Mesothelial cell of epicardium (in vitro differentiated cells): Measurements from ENCODE around the gene CCDC91. TPM values are rescaled to one million over a fixed set of nuclear protein-coding genes. Genes with fewer than 3 reads are reported as not detected.

Experiments used
- DNase-seq, 2 experiments: peaks; one replicate each; pipeline ENCODE4 v3.0.0; 2021; ENCODE audit warnings: low spot score in 2 of 2; ENCODE audit not compliant: unreplicated experiment in 2 of 2
- H3K27ac Mint-ChIP-seq: 2 replicates; pipeline ENCODE4 v1.8.0; 2021; ENCODE audit warnings: mixed read lengths
- H3K27me3 Mint-ChIP-seq: 2 replicates; pipeline ENCODE4 v1.8.0; 2021; ENCODE audit warnings: low read depth, mixed read lengths
- H3K36me3 Mint-ChIP-seq: 2 replicates; pipeline ENCODE4 v1.8.0; 2021; ENCODE audit warnings: mixed read lengths
- H3K4me1 Mint-ChIP-seq: 2 replicates; pipeline ENCODE4 v1.8.0; 2021; ENCODE audit warnings: mixed read lengths
- H3K4me3 Mint-ChIP-seq: 2 replicates; pipeline ENCODE4 v1.8.0; 2021; ENCODE audit warnings: mild to moderate bottlenecking, moderate library complexity, mixed read lengths
- H3K9me3 Mint-ChIP-seq: 2 replicates; pipeline ENCODE4 v1.8.0; 2021; ENCODE audit warnings: mixed read lengths
- total RNA-seq: library from RNA; stranded (reverse); gene quantifications from 3 replicates; pipeline ENCODE4 v1.2.1, GENCODE V29; 2021
- TF ChIP-seq, protein P1 (sequence below): fragments of 200-600 bp; sonication (generic); IDR thresholded peaks from one replicate; pipeline ENCODE4 v1.5.0; 2021; ENCODE audit warnings: antibody characterized with exemption; ENCODE audit not compliant: unreplicated experiment

Gene CCDC91
- total RNA-seq, 1 donor from 2014 or later = 30.7 TPM

- Mint-ChIP-seq H3K27ac (no peak overlapping the region), H3K9me3 (peaks cover 3% of the 10 kb centered on the region), H3K27me3 (no peaks in the 10 kb centered on the region), H3K4me1 (peaks cover 33% of the 10 kb centered on the region), H3K4me3 (no peak overlapping the region), H3K36me3 (peaks cover 5% of the 10 kb centered on the region)
- DNase-seq = no peak
- TF ChIP-seq, protein P1, sequence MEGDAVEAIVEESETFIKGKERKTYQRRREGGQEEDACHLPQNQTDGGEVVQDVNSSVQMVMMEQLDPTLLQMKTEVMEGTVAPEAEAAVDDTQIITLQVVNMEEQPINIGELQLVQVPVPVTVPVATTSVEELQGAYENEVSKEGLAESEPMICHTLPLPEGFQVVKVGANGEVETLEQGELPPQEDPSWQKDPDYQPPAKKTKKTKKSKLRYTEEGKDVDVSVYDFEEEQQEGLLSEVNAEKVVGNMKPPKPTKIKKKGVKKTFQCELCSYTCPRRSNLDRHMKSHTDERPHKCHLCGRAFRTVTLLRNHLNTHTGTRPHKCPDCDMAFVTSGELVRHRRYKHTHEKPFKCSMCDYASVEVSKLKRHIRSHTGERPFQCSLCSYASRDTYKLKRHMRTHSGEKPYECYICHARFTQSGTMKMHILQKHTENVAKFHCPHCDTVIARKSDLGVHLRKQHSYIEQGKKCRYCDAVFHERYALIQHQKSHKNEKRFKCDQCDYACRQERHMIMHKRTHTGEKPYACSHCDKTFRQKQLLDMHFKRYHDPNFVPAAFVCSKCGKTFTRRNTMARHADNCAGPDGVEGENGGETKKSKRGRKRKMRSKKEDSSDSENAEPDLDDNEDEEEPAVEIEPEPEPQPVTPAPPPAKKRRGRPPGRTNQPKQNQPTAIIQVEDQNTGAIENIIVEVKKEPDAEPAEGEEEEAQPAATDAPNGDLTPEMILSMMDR = no peak
These were observed 385.4 kb downstream of the CCDC91 start for GRCh38 chr12:28575593-28576205.

DNA sequence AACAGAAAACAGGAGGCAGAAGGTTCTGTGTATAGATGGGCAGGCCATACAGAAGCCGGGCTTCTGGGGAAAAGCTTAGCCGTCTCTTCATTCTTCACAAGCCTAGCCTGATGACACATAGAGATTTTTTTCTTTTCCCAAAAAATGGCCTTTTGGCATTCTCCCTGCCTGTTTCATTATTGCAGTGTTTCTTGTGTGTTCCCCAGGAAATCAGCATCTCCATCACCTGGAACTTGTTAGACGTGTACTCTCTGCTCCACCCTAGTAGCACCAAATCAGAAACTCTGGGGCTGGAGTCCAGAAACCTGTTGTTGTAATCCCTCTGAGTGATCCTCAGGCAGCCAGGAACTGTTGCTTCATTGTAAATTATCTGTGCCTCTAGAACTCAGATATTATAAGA, 388.1 kb downstream of the CCDC91 start:
- no peaks in the 10 kb centered on the region for H3K27me3 Mint-ChIP-seq
- peak overlapping the region; percentile 68 for H3K27ac Mint-ChIP-seq
- H3K4me1 Mint-ChIP-seq = peaks cover 33% of the 10 kb centered on the region
- TF ChIP-seq, protein P1 = no peak
- no peak overlapping the region for H3K4me3 Mint-ChIP-seq
- no peaks in the 10 kb centered on the region for H3K36me3 Mint-ChIP-seq
- no peaks in the 10 kb centered on the region for H3K9me3 Mint-ChIP-seq
- no peak for DNase-seq

- Mint-ChIP-seq H3K36me3 (no peaks in the 10 kb centered on the region), H3K4me1 (peaks cover 33% of the 10 kb centered on the region)
These were observed 388.6 kb downstream of the CCDC91 start for GRCh38 chr12:28578833-28579252.

DNA sequence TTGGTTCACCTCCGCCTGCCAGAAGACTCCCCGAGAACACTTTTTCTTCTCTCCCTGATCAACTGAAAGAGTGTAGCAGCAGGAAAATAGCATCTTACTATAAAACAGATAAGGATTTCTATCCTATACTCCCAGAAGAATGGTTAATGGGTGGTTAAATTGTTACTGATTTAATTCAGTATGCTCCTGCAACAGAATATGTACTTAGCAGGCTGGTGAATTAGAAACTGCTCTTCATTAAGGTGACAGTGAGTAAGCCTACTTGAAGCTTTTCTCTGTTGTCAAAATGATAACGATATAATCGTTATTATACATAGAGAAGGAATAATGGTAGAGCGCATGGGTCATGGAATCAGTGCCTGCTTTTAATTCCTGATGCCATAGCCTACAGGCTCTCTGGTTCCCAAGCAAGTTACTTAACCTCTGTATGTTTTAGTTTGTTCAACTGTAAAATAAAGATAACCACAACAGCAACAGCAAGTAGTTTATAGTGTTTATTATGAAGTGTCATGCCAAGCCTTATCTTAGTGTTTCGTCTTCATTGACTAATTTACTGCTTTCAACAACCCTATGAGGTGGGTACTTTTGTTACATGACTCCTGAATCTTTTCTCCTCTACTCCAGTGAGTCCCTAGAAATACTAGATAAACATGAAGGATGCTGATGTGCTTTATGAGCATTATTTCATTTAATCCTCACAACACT, 392.6 kb downstream of the CCDC91 start:
- Mint-ChIP-seq H3K27ac (no peak overlapping the region), H3K4me3 (no peak overlapping the region), H3K9me3 (no peaks in the 10 kb centered on the region), H3K4me1 (peaks cover 27% of the 10 kb centered on the region), H3K36me3 (no peaks in the 10 kb centered on the region), H3K27me3 (no peaks in the 10 kb centered on the region)
- TF ChIP-seq, protein P1 = no peak
- DNase-seq = no peak

More at GRCh38 chr12:28578833-28579252, 388.6 kb downstream of the CCDC91 start:
- Mint-ChIP-seq H3K27ac (peak overlapping the region; percentile 68), H3K9me3 (no peaks in the 10 kb centered on the region), H3K27me3 (no peaks in the 10 kb centered on the region), H3K4me3 (no peak overlapping the region)
- no peak for DNase-seq
- TF ChIP-seq, protein P1 = no peak

DNA sequence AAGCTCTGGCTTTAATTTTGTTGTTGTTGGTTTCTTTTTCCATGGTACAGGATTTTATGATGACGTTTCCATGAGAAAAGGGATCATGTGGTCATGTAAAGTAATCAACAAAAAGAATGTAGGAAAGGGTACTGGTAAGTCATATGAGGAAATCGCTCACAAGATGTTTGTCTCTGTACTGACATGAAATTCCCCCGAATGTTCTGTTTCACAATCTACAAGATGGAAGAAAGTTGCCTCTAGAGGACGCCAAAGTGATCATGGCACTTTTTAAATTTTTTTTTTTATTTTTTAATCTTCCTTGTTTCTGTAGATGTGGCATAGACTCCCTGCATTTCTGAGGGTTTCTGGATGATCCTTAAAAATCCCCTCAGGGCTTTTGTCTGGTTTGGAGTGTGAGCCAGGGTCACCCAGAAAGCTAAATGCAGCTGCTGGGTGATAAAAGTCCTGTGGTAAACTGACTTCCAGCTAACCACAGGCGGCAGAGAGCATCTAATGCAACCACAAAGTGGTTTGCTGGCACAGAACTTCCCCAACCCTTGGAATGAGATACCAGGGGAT, 393.5 kb downstream of the CCDC91 start:
- H3K4me3 Mint-ChIP-seq = no peak overlapping the region
- no peak for DNase-seq
- no peak overlapping the region for H3K27ac Mint-ChIP-seq
- H3K4me1 Mint-ChIP-seq = peaks cover 18% of the 10 kb centered on the region
- no peaks in the 10 kb centered on the region for H3K9me3 Mint-ChIP-seq
- H3K27me3 Mint-ChIP-seq = no peaks in the 10 kb centered on the region
- TF ChIP-seq, protein P1 = no peak
- no peaks in the 10 kb centered on the region for H3K36me3 Mint-ChIP-seq
